Measurements from ENCODE around the gene TOPBP1. TPM values are rescaled to one million over a fixed set of nuclear protein-coding genes. Genes with fewer than 3 reads are reported as not detected.
A peak's percentile ranks its signal among the peaks of the same experiment; 100 is the strongest.
"Not testable (repeated sequence)": the region's sequence is repeated elsewhere in the genome, so short reads cannot be mapped to it uniquely, and the experiment has no call there.

TOPBP1 gene
- 73.0 and 96.4 TPM in 2 replicates for total RNA-seq (2014; rRNA removed; shearing (Covaris generic))
- 49.4 and 58.4 TPM in 2 replicates for polyA plus RNA-seq (2015; cell fraction: cytosol; rRNA removed)
- 144 and 145 TPM in 2 replicates for polyA plus RNA-seq (2015; cell fraction: nucleus; rRNA removed)

- peak; percentile 87 for DNase-seq (ENCODE audit: low read depth)
Measured at GRCh38 chr3:133661454-133662277, at the start of gene TOPBP1. Gene TOPBP1, minus strand, starts transcription at chr3:133661941. Its CDS starts 814 bp downstream, at chr3:133661127.

GRCh38 chr3:133711013-133711412 lies 49.3 kb upstream of the TOPBP1 start:
- no peak for DNase-seq (ENCODE audit: low read depth)

GRCh38 chr3:133709139-133709750 lies 47.5 kb upstream of the TOPBP1 start:
- DNase-seq (ENCODE audit: low read depth) = no peak

- no peak for DNase-seq (ENCODE audit: low read depth)
Measured at GRCh38 chr3:133706033-133706432, 44.3 kb upstream of the TOPBP1 start.

- no peak for DNase-seq (ENCODE audit: low read depth)
Measured at GRCh38 chr3:133703915-133704314, 42.2 kb upstream of the TOPBP1 start.

GRCh38 chr3:133701435-133702358 lies 40.0 kb upstream of the TOPBP1 start:
- no peak for DNase-seq (ENCODE audit: low read depth)

- DNase-seq (ENCODE audit: low read depth) = no peak
Measured at GRCh38 chr3:133700351-133700750, 38.6 kb upstream of the TOPBP1 start.

- no peak for DNase-seq (ENCODE audit: low read depth)
Measured at GRCh38 chr3:133699903-133700302, 38.2 kb upstream of the TOPBP1 start.

GRCh38 chr3:133699467-133699866 lies 37.7 kb upstream of the TOPBP1 start:
- DNase-seq (ENCODE audit: low read depth) = no peak

- no peak for DNase-seq (ENCODE audit: low read depth)
Measured at GRCh38 chr3:133697960-133698359, 36.2 kb upstream of the TOPBP1 start.

GRCh38 chr3:133695560-133696171 lies 33.9 kb upstream of the TOPBP1 start:
- DNase-seq (ENCODE audit: low read depth) = no peak

GRCh38 chr3:133694288-133695268 lies 32.8 kb upstream of the TOPBP1 start:
- no peak for DNase-seq (ENCODE audit: low read depth)

- no peak for DNase-seq (ENCODE audit: low read depth)
Measured at GRCh38 chr3:133693821-133694220, 32.1 kb upstream of the TOPBP1 start.

- no peak for DNase-seq (ENCODE audit: low read depth)
Measured at GRCh38 chr3:133692759-133693158, 31.0 kb upstream of the TOPBP1 start.

GRCh38 chr3:133691273-133692107 lies 29.7 kb upstream of the TOPBP1 start:
- peak; percentile 40 for DNase-seq (ENCODE audit: low read depth)

- not testable (repeated sequence) for DNase-seq (ENCODE audit: low read depth)
Measured at GRCh38 chr3:133677993-133678392, 16.3 kb upstream of the TOPBP1 start.

GRCh38 chr3:133676336-133677118 lies 14.8 kb upstream of the TOPBP1 start:
- no peak for DNase-seq (ENCODE audit: low read depth)

Measured in HT1080 (cell line).